Esophagus (tissue), 2 donors: ENCODE results near the gene COX20. TPM values are rescaled to one million over a fixed set of nuclear protein-coding genes. Genes with fewer than 3 reads are reported as not detected.

ENCODE experiments used
- H3K27ac ChIP-seq, 2 donors: one replicate each; pipeline ENCODE4 v1.5.1; 2013; ENCODE audit warnings: low read depth in 2 of 2, mild to moderate bottlenecking in 2 of 2, inconsistent platforms in 1 of 2, low read length in 1 of 2, moderate library complexity in 1 of 2
- H3K27me3 ChIP-seq, 2 donors: one replicate each; pipeline ENCODE4 v1.6.1; 2013; ENCODE audit warnings: low read length in 2 of 2, control low read depth in 1 of 2, mild to moderate bottlenecking in 1 of 2; ENCODE audit not compliant: insufficient read depth in 2 of 2, control insufficient read depth in 1 of 2
- H3K36me3 ChIP-seq, 2 donors: one replicate each; pipeline ENCODE4 v1.6.1; 2013; ENCODE audit warnings: low read length in 1 of 2; ENCODE audit not compliant: control insufficient read depth in 2 of 2, insufficient read depth in 2 of 2
- H3K4me1 ChIP-seq, 2 donors: one replicate each; pipeline ENCODE4 v1.6.1; 2013; ENCODE audit warnings: low read length in 1 of 2; ENCODE audit not compliant: control insufficient read depth in 2 of 2, insufficient read depth in 2 of 2
- H3K4me3 ChIP-seq, 2 donors: one replicate each; pipeline ENCODE4 v1.5.1; 2013; ENCODE audit warnings: low read length in 2 of 2, mild to moderate bottlenecking in 2 of 2, low read depth in 1 of 2, moderate library complexity in 1 of 2
- H3K9me3 ChIP-seq, 2 donors: one replicate each; pipeline ENCODE4 v1.6.1; 2013; ENCODE audit warnings: mild to moderate bottlenecking in 2 of 2, low read depth in 1 of 2, low read length in 1 of 2, moderate library complexity in 1 of 2; ENCODE audit not compliant: control insufficient read depth in 2 of 2, insufficient read depth in 1 of 2
- WGBS, 2 donors: extraction: QIAGEN DNeasy Blood & Tissue Kit; methylation state at CpG; one replicate each; pipeline ENCODE4 v1.1.7; 2013; 5-methylcytosine and 5-hydroxymethylcytosine counted together
- polyA plus RNA-seq, 2 donors: library from polyadenylated mRNA; stranded (reverse); fragments of 200-250 nt; gene quantifications; one replicate each; pipeline ENCODE4 v1.2.3, GENCODE V29; 2013
- donor health status: healthy with polysubstance abuse.
- donor health status: Bipolar disorder and iron deficiency.

COX20 gene
- polyA plus RNA-seq, 2 donors = 35.8 to 59.8 TPM

DNA sequence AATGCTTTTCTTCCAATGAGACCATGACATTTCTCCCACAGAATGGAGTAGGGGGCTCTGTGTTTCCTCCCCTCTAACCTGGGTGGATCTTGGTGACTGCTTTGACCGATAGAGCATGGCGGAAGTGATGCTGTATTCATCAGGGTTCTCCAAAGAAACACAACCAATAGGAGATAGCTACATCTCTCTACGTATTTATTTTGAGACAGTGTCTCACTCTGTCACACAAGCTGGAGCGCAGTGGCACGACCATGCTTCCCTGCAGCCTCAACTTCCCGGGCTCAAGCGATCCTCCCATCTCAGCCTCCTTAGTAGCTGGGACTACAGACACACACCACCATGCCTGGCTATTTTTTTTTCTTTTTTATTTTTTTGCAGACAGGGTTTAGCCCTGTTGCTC, 58.4 kb downstream of the COX20 start:
- 93 to 96% methylated on average over 7 of the region's 7 CpGs for WGBS, 2 donors
- Histone ChIP-seq H3K4me1 (no peaks in the 10 kb centered on the region), H3K9me3 (no peaks in the 10 kb centered on the region), H3K36me3 (no peaks in the 10 kb centered on the region), H3K27ac (no peak overlapping the region), H3K4me3 (no peak overlapping the region), H3K27me3 (no peaks in the 10 kb centered on the region)

Other genes with a start within 250 kb of the COX20 start
- gene DESI2, start 182.5 kb upstream of the COX20 start, polyA plus RNA-seq = 1 to 10 TPM; 6.6 to 9.7 TPM
- gene HNRNPU, start 28.9 kb downstream of the COX20 start, polyA plus RNA-seq = 100 to 1,000 TPM in 1 of 2 donors, 10 to 100 TPM in 1; 94.5 to 127 TPM